Fibroblast of the aortic adventitia (primary cell): Measurements from ENCODE around the gene PLD1. TPM values are rescaled to one million over a fixed set of nuclear protein-coding genes. Genes with fewer than 3 reads are reported as not detected.

Experiments
- DNase-seq: peaks from one replicate; pipeline ENCODE4 v3.0.0-alpha.2; 2010; ENCODE audit warnings: low read depth
- H3K4me3 ChIP-seq: 2 replicates; pipeline ENCODE4 v1.5.1; 2011; ENCODE audit warnings: low read depth, mild to moderate bottlenecking, control low read depth, low read length, moderate library complexity
- CTCF ChIP-seq: IDR thresholded peaks from 2 replicates; pipeline ENCODE4 v1.5.1; 2011; ENCODE audit warnings: mild to moderate bottlenecking, low read length, control low read depth, inconsistent platforms; ENCODE audit not compliant: insufficient read depth
- total RNA-seq: library from RNA; depleted of rRNA; stranded (reverse); fragments of >200 nt; gene quantifications from 2 replicates; pipeline ENCODE4 v1.2.3, GENCODE V29; 2012; ENCODE audit warnings: low replicate concordance

The PLD1 gene
- total RNA-seq, 1 donor = 23.1 TPM

GRCh38 chr3:171806200-171807128 lies 3.8 kb downstream of the PLD1 start:
- TF ChIP-seq CTCF = no peak
- H3K4me3 ChIP-seq = no peak overlapping the region
- peak; percentile 84 for DNase-seq

GRCh38 chr3:171805687-171806086 lies 4.6 kb downstream of the PLD1 start:
- no peak overlapping the region for H3K4me3 ChIP-seq
- DNase-seq = no peak
- TF ChIP-seq CTCF = no peak

GRCh38 chr3:171804618-171805389 lies 5.5 kb downstream of the PLD1 start:
- no peak overlapping the region for H3K4me3 ChIP-seq
- peak; percentile 95 for DNase-seq
- TF ChIP-seq CTCF = no peak

- no peak for TF ChIP-seq CTCF
- no peak for DNase-seq
- H3K4me3 ChIP-seq = no peak overlapping the region
These were observed 7.2 kb downstream of the PLD1 start for GRCh38 chr3:171803044-171803443.

GRCh38 chr3:171802590-171802956 lies 7.7 kb downstream of the PLD1 start:
- H3K4me3 ChIP-seq = no peak overlapping the region
- TF ChIP-seq CTCF = no peak
- no peak for DNase-seq

- H3K4me3 ChIP-seq = no peak overlapping the region
- peak; percentile 98 for DNase-seq
- no peak for TF ChIP-seq CTCF
These were observed 8.3 kb downstream of the PLD1 start for GRCh38 chr3:171801738-171802589.
